PFSK-1 (cell line): ENCODE data around the gene SFT2D1.

ENCODE experiments used
- POLR2AphosphoS5 ChIP-seq: IDR thresholded peaks from 2 replicates; pipeline ENCODE4 v1.6.1; 2012; ENCODE audit warnings: low read depth, mild to moderate bottlenecking, control low read depth, low read length, moderate library complexity
- SIN3A ChIP-seq: IDR thresholded peaks from 2 replicates; pipeline ENCODE4 v1.6.1; 2012; ENCODE audit warnings: mild to moderate bottlenecking, low read length, moderate library complexity, borderline replicate concordance; ENCODE audit not compliant: insufficient read depth
- TAF1 ChIP-seq: IDR thresholded peaks from 2 replicates; pipeline ENCODE4 v1.6.1; 2012; ENCODE audit warnings: low read length, control low read depth, borderline replicate concordance; ENCODE audit not compliant: insufficient read depth
- TF ChIP-seq, protein P1 (sequence below), 2 experiments: IDR thresholded peaks; 2 replicates each; pipeline versions ENCODE4 v1.6.1 to v1.8.0; 2011 to 2012; ENCODE audit warnings: low read depth in 2 of 2, low read length in 2 of 2, control low read depth in 1 of 2, inconsistent platforms in 1 of 2, mild to moderate bottlenecking in 1 of 2, moderate library complexity in 1 of 2; ENCODE audit not compliant: insufficient read depth in 1 of 2

DNA sequence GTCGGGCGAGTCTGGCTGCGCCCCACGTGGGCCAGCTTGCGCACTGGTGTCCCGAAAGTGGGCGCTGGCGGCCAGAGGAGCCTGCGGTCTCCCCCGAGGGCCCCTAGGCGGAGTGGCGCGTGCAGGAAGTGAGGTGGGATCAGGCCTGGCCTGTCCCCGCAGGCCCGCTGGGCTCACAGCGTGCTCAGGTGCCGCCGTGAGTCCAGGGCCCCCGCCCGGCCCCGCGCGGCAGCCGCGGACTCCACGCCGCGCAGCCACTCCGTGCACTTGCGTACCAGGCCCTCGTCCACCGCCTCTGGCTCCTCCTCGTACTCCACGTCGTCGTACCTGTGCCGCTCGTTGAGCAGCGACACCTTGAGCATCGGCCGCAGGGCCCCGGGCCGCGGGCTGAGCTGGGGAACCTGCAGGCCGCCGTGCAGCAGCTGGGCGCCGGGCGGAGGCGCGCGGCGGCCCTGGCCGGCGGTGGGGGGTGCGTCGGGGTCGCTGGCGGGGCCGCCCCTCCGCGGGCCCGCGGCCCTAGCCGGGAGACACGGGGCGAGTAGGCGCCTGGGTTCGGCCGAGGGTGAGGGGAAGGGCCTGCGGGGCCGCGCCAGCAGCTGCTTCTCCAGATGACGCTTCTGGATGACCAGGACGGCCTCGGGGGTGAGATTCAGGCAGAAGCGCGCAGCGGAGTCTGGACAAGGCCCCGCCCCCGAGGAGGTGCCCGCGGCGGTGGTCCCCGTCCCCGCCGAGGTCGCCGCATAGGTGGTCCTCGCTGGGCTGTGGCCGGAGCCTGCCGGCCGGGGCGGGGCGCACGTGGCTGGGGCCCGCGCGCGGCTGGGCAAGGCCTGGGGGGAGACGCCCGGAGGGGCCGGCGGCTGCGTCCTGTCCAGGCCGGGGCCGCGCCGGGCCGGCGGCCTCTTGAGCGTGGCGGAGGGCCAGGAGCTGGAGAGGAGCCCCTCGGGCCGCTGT lies 35.0 kb downstream of the SFT2D1 start:
- TF ChIP-seq, protein P1, sequence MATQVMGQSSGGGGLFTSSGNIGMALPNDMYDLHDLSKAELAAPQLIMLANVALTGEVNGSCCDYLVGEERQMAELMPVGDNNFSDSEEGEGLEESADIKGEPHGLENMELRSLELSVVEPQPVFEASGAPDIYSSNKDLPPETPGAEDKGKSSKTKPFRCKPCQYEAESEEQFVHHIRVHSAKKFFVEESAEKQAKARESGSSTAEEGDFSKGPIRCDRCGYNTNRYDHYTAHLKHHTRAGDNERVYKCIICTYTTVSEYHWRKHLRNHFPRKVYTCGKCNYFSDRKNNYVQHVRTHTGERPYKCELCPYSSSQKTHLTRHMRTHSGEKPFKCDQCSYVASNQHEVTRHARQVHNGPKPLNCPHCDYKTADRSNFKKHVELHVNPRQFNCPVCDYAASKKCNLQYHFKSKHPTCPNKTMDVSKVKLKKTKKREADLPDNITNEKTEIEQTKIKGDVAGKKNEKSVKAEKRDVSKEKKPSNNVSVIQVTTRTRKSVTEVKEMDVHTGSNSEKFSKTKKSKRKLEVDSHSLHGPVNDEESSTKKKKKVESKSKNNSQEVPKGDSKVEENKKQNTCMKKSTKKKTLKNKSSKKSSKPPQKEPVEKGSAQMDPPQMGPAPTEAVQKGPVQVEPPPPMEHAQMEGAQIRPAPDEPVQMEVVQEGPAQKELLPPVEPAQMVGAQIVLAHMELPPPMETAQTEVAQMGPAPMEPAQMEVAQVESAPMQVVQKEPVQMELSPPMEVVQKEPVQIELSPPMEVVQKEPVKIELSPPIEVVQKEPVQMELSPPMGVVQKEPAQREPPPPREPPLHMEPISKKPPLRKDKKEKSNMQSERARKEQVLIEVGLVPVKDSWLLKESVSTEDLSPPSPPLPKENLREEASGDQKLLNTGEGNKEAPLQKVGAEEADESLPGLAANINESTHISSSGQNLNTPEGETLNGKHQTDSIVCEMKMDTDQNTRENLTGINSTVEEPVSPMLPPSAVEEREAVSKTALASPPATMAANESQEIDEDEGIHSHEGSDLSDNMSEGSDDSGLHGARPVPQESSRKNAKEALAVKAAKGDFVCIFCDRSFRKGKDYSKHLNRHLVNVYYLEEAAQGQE (IDR thresholded peaks at IDR 0.05; ENCODE audit: insufficient read depth in 1 of 2, low read depth in 2 of 2, low read length in 2 of 2) = no peak
- TF ChIP-seq SIN3A (no peak), POLR2AphosphoS5 (no peak), TAF1 (no peak)
